GM23338 (cell line): Measurements from ENCODE around the gene KLHL40. TPM values are rescaled to one million over a fixed set of nuclear protein-coding genes. Genes with fewer than 3 reads are reported as not detected.

Experiments
- ATAC-seq: fragments of 200-7000 bp; cut with Tn5 transposase; 3 replicates; pipeline ENCODE4 v1.9.1; 2020
- DNase-seq: peaks from one replicate; pipeline ENCODE4 v3.0.0-alpha.2; 2015; ENCODE audit warnings: low spot score
- H2AFZ ChIP-seq: fragments of 200-600 bp; sonication (generic); 2 replicates; pipeline ENCODE4 v1.8.0; 2016; ENCODE audit warnings: antibody characterized with exemption, mild to moderate bottlenecking, moderate library complexity
- H3F3A ChIP-seq: fragments of 200-600 bp; sonication (generic); replicated peaks from 2 replicates; pipeline ENCODE4 v1.8.0; 2017; ENCODE audit warnings: antibody characterized with exemption, mixed run types, low read depth
- H3K27ac ChIP-seq: fragments of 200-600 bp; sonication (generic); 2 replicates; pipeline ENCODE4 v1.6.1; 2016; ENCODE audit warnings: low read depth
- H3K27me3 ChIP-seq: fragments of 200-600 bp; sonication (generic); 2 replicates; pipeline ENCODE4 v1.8.0; 2016; ENCODE audit warnings: mild to moderate bottlenecking, mixed run types, moderate library complexity; ENCODE audit not compliant: insufficient read depth
- H3K36me3 ChIP-seq: fragments of 200-600 bp; sonication (generic); 2 replicates; pipeline ENCODE4 v1.8.0; 2016; ENCODE audit warnings: mild to moderate bottlenecking; ENCODE audit not compliant: insufficient read depth
- H3K4me1 ChIP-seq: fragments of 200-600 bp; sonication (generic); 2 replicates; pipeline ENCODE4 v1.8.0; 2016; ENCODE audit warnings: mild to moderate bottlenecking, moderate library complexity; ENCODE audit not compliant: insufficient read depth
- H3K4me2 ChIP-seq: fragments of 200-600 bp; sonication (generic); 2 replicates; pipeline ENCODE4 v1.7.1; 2017; ENCODE audit warnings: mixed run types
- H3K4me3 ChIP-seq: fragments of 200-600 bp; sonication (generic); 2 replicates; pipeline ENCODE4 v1.6.1; 2016; ENCODE audit warnings: mixed run types
- H3K79me2 ChIP-seq: fragments of 200-600 bp; sonication (generic); replicated peaks from 2 replicates; pipeline ENCODE4 v1.8.0; 2017; ENCODE audit warnings: mild to moderate bottlenecking; ENCODE audit not compliant: insufficient read depth
- H3K9me2 ChIP-seq: fragments of 200-600 bp; sonication (generic); 2 replicates; pipeline ENCODE4 v1.8.0; 2017; ENCODE audit not compliant: insufficient read depth
- H4K20me1 ChIP-seq: fragments of 200-600 bp; sonication (generic); replicated peaks from 2 replicates; pipeline ENCODE4 v1.8.0; 2017; ENCODE audit warnings: mild to moderate bottlenecking; ENCODE audit not compliant: insufficient read depth
- H3K27ac Mint-ChIP-seq: 2 replicates; pipeline ENCODE4 v1.8.0; 2020; ENCODE audit warnings: inconsistent platforms, mild to moderate bottlenecking, moderate library complexity, mixed read lengths
- H3K27me3 Mint-ChIP-seq: 3 replicates; pipeline ENCODE4 v1.8.0; 2022; ENCODE audit warnings: low read depth, mild to moderate bottlenecking, moderate library complexity, mixed read lengths, inconsistent platforms; ENCODE audit not compliant: insufficient read depth, poor library complexity
- H3K36me3 Mint-ChIP-seq: 3 replicates; pipeline ENCODE4 v1.8.0; 2021; ENCODE audit warnings: low read depth, mild to moderate bottlenecking, inconsistent platforms, moderate library complexity, mixed read lengths
- H3K4me1 Mint-ChIP-seq: 3 replicates; pipeline ENCODE4 v1.8.0; 2020; ENCODE audit warnings: mild to moderate bottlenecking, inconsistent platforms, mixed read lengths
- H3K4me3 Mint-ChIP-seq: 3 replicates; pipeline ENCODE4 v1.8.0; 2021; ENCODE audit warnings: moderate library complexity, mild to moderate bottlenecking, inconsistent platforms, mixed read lengths
- H3K9me3 Mint-ChIP-seq: 3 replicates; pipeline ENCODE4 v1.8.0; 2020; ENCODE audit warnings: moderate library complexity, mild to moderate bottlenecking, inconsistent platforms, mixed read lengths
- EZH2 ChIP-seq: fragments of 200-600 bp; sonication (generic); IDR thresholded peaks from one replicate; pipeline ENCODE4 v1.8.0; 2017; ENCODE audit warnings: antibody characterized with exemption, mild to moderate bottlenecking, low read depth; ENCODE audit not compliant: unreplicated experiment
- EZH2phosphoT487 ChIP-seq: fragments of 200-600 bp; sonication (generic); IDR thresholded peaks from one replicate; pipeline ENCODE4 v1.8.1; 2018; ENCODE audit warnings: antibody characterized with exemption; ENCODE audit not compliant: unreplicated experiment
- POLR2AphosphoS5 ChIP-seq: IDR thresholded peaks from 2 replicates; pipeline ENCODE4 v1.6.1; 2016; ENCODE audit warnings: antibody characterized with exemption, low read depth
- STAT1 ChIP-seq: IDR thresholded peaks from one replicate; pipeline ENCODE4 v1.6.1; 2016; ENCODE audit warnings: antibody characterized with exemption; ENCODE audit not compliant: unreplicated experiment
- ZNF331 ChIP-seq: fragments of 250-450 bp; sonication (Bioruptor Pico); IDR thresholded peaks from 2 replicates; pipeline ENCODE4 v1.5.0; 2020; ENCODE audit warnings: low read depth, mild to moderate bottlenecking, moderate library complexity
- ZNF462 ChIP-seq: fragments of 250-450 bp; sonication (Bioruptor Pico); IDR thresholded peaks from 2 replicates; pipeline ENCODE4 v1.5.0; 2020; ENCODE audit warnings: mild to moderate bottlenecking, moderate library complexity
- polyA plus RNA-seq: library from polyadenylated mRNA; unstranded; fragments of >200 nt; fragmentation: Nextera tagmentation; extraction: Ambion mirVana; gene quantifications from 2 replicates; pipeline ENCODE4 v1.2.1, GENCODE V29; 2016
- total RNA-seq: library from RNA; depleted of rRNA; stranded (reverse); fragments of >200 nt; shearing (Covaris generic); gene quantifications from 2 replicates; pipeline ENCODE4 v1.2.3, GENCODE V29; 2014

The KLHL40 gene
- total and polyA plus RNA-seq, 2 experiments from 2014 or later = not detected

DNA sequence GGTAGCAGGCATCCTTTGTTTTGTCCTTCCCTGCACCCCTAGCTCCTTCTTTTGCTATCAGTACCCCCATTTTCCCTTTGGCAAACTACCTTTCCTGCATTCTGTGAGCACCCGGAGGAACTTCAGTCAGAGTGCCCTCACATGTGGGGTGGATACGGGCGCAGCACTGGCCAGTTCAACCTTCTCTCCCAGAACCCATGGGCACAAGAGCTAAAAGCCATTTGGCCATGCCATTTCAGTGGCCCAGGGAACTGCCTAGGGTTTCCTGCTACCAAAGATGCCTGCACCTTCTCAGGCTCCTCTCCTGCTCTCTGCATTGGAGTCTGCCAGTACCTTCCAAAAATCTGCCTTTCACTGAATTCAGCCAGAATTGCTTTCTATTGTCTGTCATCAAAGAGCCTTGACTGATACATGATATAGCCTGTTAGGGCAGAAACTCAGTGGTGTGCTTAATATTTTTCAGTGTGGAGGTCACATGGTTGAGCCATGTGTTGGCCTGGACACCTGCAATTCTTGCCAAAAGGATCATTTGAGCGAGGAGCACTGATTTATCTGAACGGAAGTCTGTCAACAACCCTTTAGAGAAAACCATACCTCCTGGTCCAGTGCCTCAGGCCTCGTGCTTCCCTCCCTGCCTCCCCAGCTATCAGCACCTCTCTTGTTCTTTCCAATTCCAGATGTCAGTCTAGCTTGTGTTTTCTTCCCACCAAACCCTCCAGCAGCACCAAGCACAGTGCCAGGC is 44.2 kb downstream of the KLHL40 start:
- TF ChIP-seq ZNF462 (no peak), ZNF331 (CRISPR knock-in tag) (no peak), EZH2 (no peak), STAT1 (no peak), EZH2phosphoT487 (no peak)
- no peaks in the 10 kb centered on the region for H3K79me2 ChIP-seq
- Mint-ChIP-seq H3K27me3 (peaks cover 15% of the 10 kb centered on the region), H3K4me1 (peaks cover 32% of the 10 kb centered on the region), H3K27ac (no peak overlapping the region), H3K36me3 (no peaks in the 10 kb centered on the region), H3K4me3 (no peak overlapping the region), H3K9me3 (no peaks in the 10 kb centered on the region)
- no peak overlapping the region for H3K4me2 ChIP-seq
- no peaks in the 10 kb centered on the region for H3F3A ChIP-seq
- no peaks in the 10 kb centered on the region for H3K36me3 ChIP-seq
- no peak overlapping the region for H3K27ac ChIP-seq
- no peak overlapping the region for H3K4me3 ChIP-seq
- H4K20me1 ChIP-seq = no peaks in the 10 kb centered on the region
- no peaks in the 10 kb centered on the region for H3K27me3 ChIP-seq
- ATAC-seq = no peak
- peaks cover 3% of the 10 kb centered on the region; the same call in 1 of the 2 replicates for H3K9me2 ChIP-seq
- DNase-seq = no peak
- H2AFZ ChIP-seq = no peak overlapping the region
- H3K4me1 ChIP-seq = peaks cover 15% of the 10 kb centered on the region

- ATAC-seq = no peak
- Mint-ChIP-seq H3K4me3 (no peak overlapping the region), H3K9me3 (no peaks in the 10 kb centered on the region), H3K27me3 (peaks cover 17% of the 10 kb centered on the region), H3K36me3 (no peaks in the 10 kb centered on the region), H3K27ac (no peak overlapping the region), H3K4me1 (peaks cover 36% of the 10 kb centered on the region)
- Histone ChIP-seq H3F3A (no peaks in the 10 kb centered on the region), H3K4me3 (no peak overlapping the region), H2AFZ (no peak overlapping the region), H3K27me3 (no peaks in the 10 kb centered on the region), H3K9me2 (peaks cover 3% of the 10 kb centered on the region; the same call in 1 of the 2 replicates), H3K4me2 (no peak overlapping the region), H3K27ac (no peak overlapping the region), H3K79me2 (no peaks in the 10 kb centered on the region), H3K4me1 (peaks cover 15% of the 10 kb centered on the region), H3K36me3 (no peaks in the 10 kb centered on the region), H4K20me1 (no peaks in the 10 kb centered on the region)
- DNase-seq = no peak
- no peak for TF ChIP-seq ZNF462
- TF ChIP-seq EZH2phosphoT487 = no peak
- TF ChIP-seq POLR2AphosphoS5 = no peak
Measured at GRCh38 chr3:42730294-42730693, 45.0 kb downstream of the KLHL40 start.
